SK-N-SH (cell line): ENCODE measurements around the gene OGDH. TPM values are rescaled to one million over a fixed set of nuclear protein-coding genes. Genes with fewer than 3 reads are reported as not detected.

Source experiments
- CTCF ChIA-PET: fragments of 300-600, 350-600 bp; formaldehyde crosslinking; extraction: SDS; loops from one replicate; lab custom pipeline; 2021; lab: Yijun Ruan, JAX
- POLR2A ChIA-PET: fragments of 350-600 bp; sonication (Branson Sonifier 250); formaldehyde crosslinking; extraction: SDS; loops from one replicate; lab custom pipeline; 2020; ENCODE audit warnings: antibody characterized with exemption, inconsistent platforms; lab: Yijun Ruan, JAX
- DNase-seq: peaks from one replicate; pipeline ENCODE4 v3.0.0; 2012
- H2AFZ ChIP-seq: fragments of 200-600 bp; sonication (generic); 2 replicates; pipeline ENCODE4 v1.8.1; 2016; ENCODE audit warnings: antibody characterized with exemption, mild to moderate bottlenecking, low read depth
- H3F3A ChIP-seq: fragments of 200-600 bp; sonication (generic); replicated peaks from 2 replicates; pipeline ENCODE3; 2016; ENCODE audit warnings: antibody characterized with exemption, mild to moderate bottlenecking; ENCODE audit not compliant: insufficient read depth
- H3K27ac ChIP-seq, 2 experiments: fragments of 200-500 bp in 1 of 2; fragments of 200-600 bp in 1 of 2; sonication (Bioruptor generic) in 1 of 2; sonication (generic), shearing (Covaris generic) in 1 of 2; 2 replicates each; pipeline versions ENCODE4 v1.5.1 to v1.6.1; 2014 to 2016; ENCODE audit warnings: low read depth in 2 of 2, inconsistent platforms in 1 of 2, low read length in 1 of 2, mild to moderate bottlenecking in 1 of 2, mixed read lengths in 1 of 2
- H3K27me3 ChIP-seq: fragments of 200-600 bp; sonication (generic), shearing (Covaris generic); 2 replicates; pipeline ENCODE4 v1.6.1; 2016; ENCODE audit warnings: mixed run types; ENCODE audit not compliant: insufficient read depth
- H3K36me3 ChIP-seq, 2 experiments: fragments of 200-500 bp in 1 of 2; fragments of 200-600 bp in 1 of 2; sonication (Bioruptor generic) in 1 of 2; sonication (generic) in 1 of 2; replicated peaks in 1 of 2; 2 replicates each; pipeline versions ENCODE3 to v1.5.1; 2014 to 2016; ENCODE audit warnings: low read length in 1 of 2, mild to moderate bottlenecking in 1 of 2; ENCODE audit not compliant: insufficient read depth in 2 of 2, control insufficient read depth in 1 of 2
- H3K4me1 ChIP-seq, 2 experiments: fragments of 200-500 bp in 1 of 2; fragments of 200-600 bp in 1 of 2; sonication (Bioruptor generic) in 1 of 2; sonication (generic), shearing (Covaris generic) in 1 of 2; 2 replicates each; pipeline versions ENCODE4 v1.5.1 to v1.6.1; 2014 to 2016; ENCODE audit warnings: low read depth in 1 of 2, low read length in 1 of 2, mixed run types in 1 of 2; ENCODE audit not compliant: insufficient read depth in 2 of 2, control insufficient read depth in 1 of 2
- H3K4me2 ChIP-seq: fragments of 200-600 bp; sonication (generic), shearing (Covaris generic); 2 replicates; pipeline ENCODE4 v1.6.1; 2017; ENCODE audit warnings: mixed run types
- H3K4me3 ChIP-seq, 2 experiments: fragments of 200-500 bp in 1 of 2; fragments of 200-600 bp in 1 of 2; sonication (Bioruptor generic) in 1 of 2; sonication (generic), shearing (Covaris generic) in 1 of 2; 2 replicates each; pipeline versions ENCODE4 v1.5.1 to v1.8.1; 2014 to 2016; ENCODE audit warnings: low read depth in 2 of 2, inconsistent platforms in 1 of 2, low read length in 1 of 2, mild to moderate bottlenecking in 1 of 2, mixed read lengths in 1 of 2, moderate library complexity in 1 of 2
- H3K79me2 ChIP-seq: fragments of 200-600 bp; sonication (generic); 2 replicates; pipeline ENCODE4 v1.8.1; 2017; ENCODE audit warnings: mild to moderate bottlenecking; ENCODE audit not compliant: insufficient read depth
- H3K9ac ChIP-seq: fragments of 200-600 bp; sonication (generic); 2 replicates; pipeline ENCODE4 v1.6.1; 2017; ENCODE audit warnings: mixed run types
- H3K9me2 ChIP-seq: fragments of 200-600 bp; sonication (generic); 2 replicates; pipeline ENCODE4 v1.6.1; 2017; ENCODE audit warnings: mixed run types
- H3K9me3 ChIP-seq: fragments of 200-600 bp; sonication (generic); 2 replicates; pipeline ENCODE4 v1.6.1; 2017; ENCODE audit warnings: mixed run types, mild to moderate bottlenecking, moderate library complexity
- H4K20me1 ChIP-seq: fragments of 200-600 bp; sonication (generic); 2 replicates; pipeline ENCODE4 v1.6.1; 2017; ENCODE audit warnings: mild to moderate bottlenecking, mixed run types; ENCODE audit not compliant: insufficient read depth
- ELF1 ChIP-seq: IDR thresholded peaks from 2 replicates; pipeline ENCODE4 v1.4.0; 2012
- EZH2phosphoT487 ChIP-seq: fragments of 200-600 bp; sonication (generic); IDR thresholded peaks from 2 replicates; pipeline ENCODE4 v1.6.1; 2017; ENCODE audit warnings: low read depth, mixed run types, mild to moderate bottlenecking, antibody characterized with exemption, moderate library complexity, borderline replicate concordance
- GABPA ChIP-seq: IDR thresholded peaks from 2 replicates; pipeline ENCODE4 v1.4.0; 2012; ENCODE audit warnings: low read depth, mild to moderate bottlenecking
- IRF3 ChIP-seq: fragments of 150-350 bp; IDR thresholded peaks from 2 replicates; pipeline ENCODE4 v1.6.1; 2016; ENCODE audit warnings: mild to moderate bottlenecking, low read depth, low read length
- MEF2A ChIP-seq: IDR thresholded peaks from 2 replicates; pipeline ENCODE4 v1.4.0; 2012; ENCODE audit warnings: low read depth, borderline replicate concordance
- NRF1 ChIP-seq: IDR thresholded peaks from 2 replicates; pipeline ENCODE4 v1.6.1; 2012; ENCODE audit warnings: low read depth, mild to moderate bottlenecking, low read length
- RCOR1 ChIP-seq: fragments of 150-350 bp; IDR thresholded peaks from 2 replicates; pipeline ENCODE4 v1.6.1; 2017; ENCODE audit warnings: antibody characterized with exemption, low read length
- RFX5 ChIP-seq: IDR thresholded peaks from 2 replicates; pipeline ENCODE4 v1.6.1; 2012; ENCODE audit warnings: mild to moderate bottlenecking, improper control_type of control experiment, low read length
- SIN3A ChIP-seq: IDR thresholded peaks from 2 replicates; pipeline ENCODE4 v1.6.1; 2012; ENCODE audit warnings: low read depth, mild to moderate bottlenecking, low read length, moderate library complexity, borderline replicate concordance
- SMC3 ChIP-seq: IDR thresholded peaks from 2 replicates; pipeline ENCODE4 v1.6.1; 2012; ENCODE audit warnings: low read depth, low read length, improper control_type of control experiment
- TEAD4 ChIP-seq: IDR thresholded peaks from 2 replicates; pipeline ENCODE4 v1.4.0; 2012; ENCODE audit warnings: mild to moderate bottlenecking, borderline replicate concordance; ENCODE audit not compliant: insufficient read depth
- USF2 ChIP-seq: fragments of 150-350 bp; IDR thresholded peaks from 2 replicates; pipeline ENCODE4 v1.6.1; 2017; ENCODE audit warnings: antibody characterized with exemption, low read length, low read depth, borderline replicate concordance
- YY1 ChIP-seq: IDR thresholded peaks from 2 replicates; pipeline ENCODE4 v1.4.0; 2012; ENCODE audit warnings: low read depth, mild to moderate bottlenecking
- WGBS: methylation state at CpG from one replicate; pipeline ENCODE4 v1.1.6; 2017; ENCODE audit warnings: low lambda C conversion rate; 5-methylcytosine and 5-hydroxymethylcytosine counted together
- polyA plus RNA-seq, 3 experiments: library from polyadenylated mRNA; depleted of rRNA; stranded (reverse); fragments of >200 nt; gene quantifications; 2 replicates each; pipeline ENCODE4 v1.2.3, GENCODE V29; 2012

Gene OGDH
- polyA plus RNA-seq, 1 of the 3 experiments (the other 2 are of a cell fraction), result 69.4 TPM

- no peak for TF ChIP-seq USF2
- TF ChIP-seq, all 33 proteins: peak for 0
These were observed 87.9 kb downstream of the OGDH start (continued) for GRCh38 chr7:44694326-44694725.

GRCh38 chr7:44694766-44695165 lies 88.3 kb downstream of the OGDH start:
- ChIA-PET CTCF (no interaction called here), POLR2A (no interaction called here)
- no peaks in the 10 kb centered on the region for H3K27me3 ChIP-seq
- H3F3A ChIP-seq, result peaks cover 8% of the 10 kb centered on the region
- no peaks in the 10 kb centered on the region for H3K9me3 ChIP-seq
- DNase-seq, result no peak
- no peak overlapping the region for H3K9ac ChIP-seq
- no peak overlapping the region for H3K4me3 ChIP-seq
- H3K36me3 ChIP-seq, result peaks cover 36 to 37% of the 10 kb centered on the region in 2 experiments
- no peaks in the 10 kb centered on the region for H4K20me1 ChIP-seq
- H3K27ac ChIP-seq, result no peak overlapping the region
- 98% methylated on average over 2 of the region's 2 CpGs for WGBS
- H3K9me2 ChIP-seq, result no peaks in the 10 kb centered on the region
- no peak overlapping the region for H3K4me2 ChIP-seq
- H3K4me1 ChIP-seq, result 0 out of 4 replicates have a peak, but pooled peaks cover 0 to 3% of the 10 kb centered on the region in 2 experiments
- no peaks in the 10 kb centered on the region for H3K79me2 ChIP-seq
- no peak overlapping the region for H2AFZ ChIP-seq
- TF ChIP-seq YY1 (no peak), RFX5 (no peak), USF2 (no peak), SMC3 (no peak), ELF1 (no peak), EZH2phosphoT487 (no peak)
- TF ChIP-seq, all 33 proteins: peak for 0

- Histone ChIP-seq H3K4me1 (0 out of 4 replicates have a peak, but pooled peaks cover 0 to 3% of the 10 kb centered on the region in 2 experiments), H3K4me3 (no peak overlapping the region), H3K27ac (no peak overlapping the region), H3K79me2 (no peaks in the 10 kb centered on the region), H3K4me2 (no peak overlapping the region), H3K9ac (no peak overlapping the region), H3K9me2 (no peaks in the 10 kb centered on the region), H4K20me1 (no peaks in the 10 kb centered on the region), H2AFZ (no peak overlapping the region), H3K36me3 (peaks cover 39 to 40% of the 10 kb centered on the region in 2 experiments), H3K27me3 (no peaks in the 10 kb centered on the region), H3F3A (peaks cover 6% of the 10 kb centered on the region), H3K9me3 (no peaks in the 10 kb centered on the region)
- WGBS, result 93% methylated on average over 5 of the region's 5 CpGs
- ChIA-PET POLR2A (no interaction called here), CTCF (interaction anchor here (0.6 kb wide), 1 partner anchor 88 kb away, joined by 4 read pairs; no protein-coding TSS in a partner anchor)
- DNase-seq, result no peak
- TF ChIP-seq IRF3, result no peak
- no peak for TF ChIP-seq TEAD4
- TF ChIP-seq SIN3A, result no peak
- no peak for TF ChIP-seq RCOR1
- no peak for TF ChIP-seq NRF1
- TF ChIP-seq SMC3, result no peak
- no peak for TF ChIP-seq MEF2A
- TF ChIP-seq ELF1, result no peak
- no peak for TF ChIP-seq GABPA
- TF ChIP-seq, all 33 proteins: peak for 0
These were observed 89.3 kb downstream of the OGDH start for GRCh38 chr7:44695756-44696155.
